Osteoblast (primary cell): Measurements from ENCODE around the gene RBM23. TPM values are rescaled to one million over a fixed set of nuclear protein-coding genes. Genes with fewer than 3 reads are reported as not detected.
A peak's percentile ranks its signal among the peaks of the same experiment; 100 is the strongest.

Source experiments
- DNase-seq: peaks from one replicate; pipeline ENCODE4 v3.0.0; 2011; ENCODE audit warnings: low spot score, mixed read lengths; ENCODE audit not compliant: insufficient read length; ENCODE audit errors: missing footprints
- H2AFZ ChIP-seq: 2 replicates; pipeline ENCODE4 v1.6.0; 2011; ENCODE audit warnings: mild to moderate bottlenecking, low read length
- H3K27ac ChIP-seq: 2 replicates; pipeline ENCODE4 v1.5.1; 2011; ENCODE audit warnings: mild to moderate bottlenecking, low read depth, low read length, moderate library complexity
- H3K27me3 ChIP-seq: 2 replicates; pipeline ENCODE4 v1.6.0; 2012; ENCODE audit warnings: mild to moderate bottlenecking, control low read depth, inconsistent platforms, low read length, moderate library complexity; ENCODE audit not compliant: insufficient read depth
- H3K36me3 ChIP-seq: 2 replicates; pipeline ENCODE4 v1.5.1; 2011; ENCODE audit warnings: mild to moderate bottlenecking, low read length, control low read depth, moderate library complexity; ENCODE audit not compliant: insufficient read depth
- H3K4me1 ChIP-seq: 2 replicates; pipeline ENCODE4 v1.5.1; 2011; ENCODE audit warnings: mild to moderate bottlenecking, low read length, control low read depth, moderate library complexity; ENCODE audit not compliant: insufficient read depth
- H3K4me2 ChIP-seq: 2 replicates; pipeline ENCODE4 v1.6.0; 2011; ENCODE audit warnings: mild to moderate bottlenecking, low read length; ENCODE audit not compliant: insufficient read depth
- H3K4me3 ChIP-seq: fragments of 200-600 bp; sonication (generic); 3 replicates; pipeline ENCODE4 v1.5.1; 2012; ENCODE audit warnings: mild to moderate bottlenecking, low read length, inconsistent platforms; ENCODE audit not compliant: insufficient read depth
- H3K79me2 ChIP-seq: 2 replicates; pipeline ENCODE4 v1.6.0; 2012; ENCODE audit warnings: mild to moderate bottlenecking, low read length, control low read depth, inconsistent platforms; ENCODE audit not compliant: insufficient read depth
- H3K9me3 ChIP-seq: 2 replicates; pipeline ENCODE4 v1.5.1; 2011; ENCODE audit warnings: low read depth, low read length, control low read depth
- H4K20me1 ChIP-seq: 2 replicates; pipeline ENCODE4 v1.6.0; 2012; ENCODE audit warnings: mild to moderate bottlenecking, low read length, control low read depth; ENCODE audit not compliant: insufficient read depth
- total RNA-seq: library from RNA; depleted of rRNA; stranded (reverse); fragments of >200 nt; gene quantifications from 2 replicates; pipeline ENCODE4 v1.2.3, GENCODE V29; 2012
- TF ChIP-seq, protein P1 (sequence below): IDR thresholded peaks from 2 replicates; pipeline ENCODE4 v1.5.1; 2011; ENCODE audit warnings: mild to moderate bottlenecking, low read depth, low read length, moderate library complexity; ENCODE audit errors: extremely low read depth

The RBM23 gene
- total RNA-seq, 1 donor, result 98.1 TPM

DNA sequence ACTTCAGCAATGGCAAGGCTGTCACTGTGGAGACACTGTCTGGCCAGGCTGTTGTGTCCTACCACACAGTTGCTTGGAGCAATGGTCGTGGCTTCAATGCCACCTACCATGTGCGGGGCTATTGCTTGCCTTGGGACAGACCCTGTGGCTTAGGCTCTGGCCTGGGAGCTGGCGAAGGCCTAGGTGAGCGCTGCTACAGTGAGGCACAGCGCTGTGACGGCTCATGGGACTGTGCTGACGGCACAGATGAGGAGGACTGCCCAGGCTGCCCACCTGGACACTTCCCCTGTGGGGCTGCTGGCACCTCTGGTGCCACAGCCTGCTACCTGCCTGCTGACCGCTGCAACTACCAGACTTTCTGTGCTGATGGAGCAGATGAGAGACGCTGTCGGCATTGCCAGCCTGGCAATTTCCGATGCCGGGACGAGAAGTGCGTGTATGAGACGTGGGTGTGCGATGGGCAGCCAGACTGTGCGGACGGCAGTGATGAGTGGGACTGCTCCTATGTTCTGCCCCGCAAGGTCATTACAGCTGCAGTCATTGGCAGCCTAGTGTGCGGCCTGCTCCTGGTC lies 43.1 kb downstream of the RBM23 start:
- DNase-seq, result peak; percentile 62
- TF ChIP-seq, protein P1, sequence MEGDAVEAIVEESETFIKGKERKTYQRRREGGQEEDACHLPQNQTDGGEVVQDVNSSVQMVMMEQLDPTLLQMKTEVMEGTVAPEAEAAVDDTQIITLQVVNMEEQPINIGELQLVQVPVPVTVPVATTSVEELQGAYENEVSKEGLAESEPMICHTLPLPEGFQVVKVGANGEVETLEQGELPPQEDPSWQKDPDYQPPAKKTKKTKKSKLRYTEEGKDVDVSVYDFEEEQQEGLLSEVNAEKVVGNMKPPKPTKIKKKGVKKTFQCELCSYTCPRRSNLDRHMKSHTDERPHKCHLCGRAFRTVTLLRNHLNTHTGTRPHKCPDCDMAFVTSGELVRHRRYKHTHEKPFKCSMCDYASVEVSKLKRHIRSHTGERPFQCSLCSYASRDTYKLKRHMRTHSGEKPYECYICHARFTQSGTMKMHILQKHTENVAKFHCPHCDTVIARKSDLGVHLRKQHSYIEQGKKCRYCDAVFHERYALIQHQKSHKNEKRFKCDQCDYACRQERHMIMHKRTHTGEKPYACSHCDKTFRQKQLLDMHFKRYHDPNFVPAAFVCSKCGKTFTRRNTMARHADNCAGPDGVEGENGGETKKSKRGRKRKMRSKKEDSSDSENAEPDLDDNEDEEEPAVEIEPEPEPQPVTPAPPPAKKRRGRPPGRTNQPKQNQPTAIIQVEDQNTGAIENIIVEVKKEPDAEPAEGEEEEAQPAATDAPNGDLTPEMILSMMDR, result no peak
- no peak overlapping the region for H3K4me3 ChIP-seq
- H3K36me3 ChIP-seq, result peaks cover 53% of the 10 kb centered on the region
- no peaks in the 10 kb centered on the region for H3K27me3 ChIP-seq
- H3K27ac ChIP-seq, result no peak overlapping the region
- peaks cover 15% of the 10 kb centered on the region for H3K4me1 ChIP-seq
- peaks cover 24% of the 10 kb centered on the region for H4K20me1 ChIP-seq
- no peaks in the 10 kb centered on the region for H3K9me3 ChIP-seq
- H2AFZ ChIP-seq, result no peak overlapping the region
- H3K4me2 ChIP-seq, result no peak overlapping the region
- peaks cover 33% of the 10 kb centered on the region for H3K79me2 ChIP-seq

DNA sequence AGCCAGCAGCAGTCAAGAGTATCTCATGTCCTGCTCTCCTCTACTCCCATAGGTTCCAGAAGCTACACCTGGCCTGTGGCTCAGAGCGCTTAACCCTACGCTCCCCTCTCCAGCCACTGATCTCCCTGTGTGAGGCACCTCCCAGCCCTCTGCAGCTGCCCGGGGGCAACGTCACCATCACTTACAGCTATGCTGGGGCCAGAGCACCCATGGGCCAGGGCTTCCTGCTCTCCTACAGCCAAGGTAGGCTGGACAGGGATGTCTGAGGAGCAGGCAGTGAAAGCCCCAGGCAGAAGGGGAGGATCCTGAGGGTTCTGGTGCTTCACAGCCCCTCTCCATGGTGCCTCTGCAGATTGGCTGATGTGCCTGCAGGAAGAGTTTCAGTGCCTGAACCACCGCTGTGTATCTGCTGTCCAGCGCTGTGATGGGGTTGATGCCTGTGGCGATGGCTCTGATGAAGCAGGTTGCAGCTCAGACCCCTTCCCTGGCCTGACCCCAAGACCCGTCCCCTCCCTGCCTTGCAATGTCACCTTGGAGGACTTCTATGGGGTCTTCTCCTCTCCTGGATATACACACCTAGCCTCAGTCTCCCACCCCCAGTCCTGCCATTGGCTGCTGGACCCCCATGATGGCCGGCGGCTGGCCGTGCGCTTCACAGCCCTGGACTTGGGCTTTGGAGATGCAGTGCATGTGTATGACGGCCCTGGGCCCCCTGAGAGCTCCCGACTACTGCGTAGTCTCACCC lies 43.8 kb downstream of the RBM23 start:
- TF ChIP-seq, protein P1, result no peak
- H3K27ac ChIP-seq, result no peak overlapping the region
- peaks cover 21% of the 10 kb centered on the region for H3K4me1 ChIP-seq
- H3K9me3 ChIP-seq, result no peaks in the 10 kb centered on the region
- peaks cover 33% of the 10 kb centered on the region for H3K79me2 ChIP-seq
- H4K20me1 ChIP-seq, result peaks cover 24% of the 10 kb centered on the region
- H2AFZ ChIP-seq, result no peak overlapping the region
- no peaks in the 10 kb centered on the region for H3K27me3 ChIP-seq
- no peak overlapping the region for H3K4me3 ChIP-seq
- H3K36me3 ChIP-seq, result peaks cover 53% of the 10 kb centered on the region
- no peak overlapping the region for H3K4me2 ChIP-seq
- peak; percentile 43 for DNase-seq

DNA sequence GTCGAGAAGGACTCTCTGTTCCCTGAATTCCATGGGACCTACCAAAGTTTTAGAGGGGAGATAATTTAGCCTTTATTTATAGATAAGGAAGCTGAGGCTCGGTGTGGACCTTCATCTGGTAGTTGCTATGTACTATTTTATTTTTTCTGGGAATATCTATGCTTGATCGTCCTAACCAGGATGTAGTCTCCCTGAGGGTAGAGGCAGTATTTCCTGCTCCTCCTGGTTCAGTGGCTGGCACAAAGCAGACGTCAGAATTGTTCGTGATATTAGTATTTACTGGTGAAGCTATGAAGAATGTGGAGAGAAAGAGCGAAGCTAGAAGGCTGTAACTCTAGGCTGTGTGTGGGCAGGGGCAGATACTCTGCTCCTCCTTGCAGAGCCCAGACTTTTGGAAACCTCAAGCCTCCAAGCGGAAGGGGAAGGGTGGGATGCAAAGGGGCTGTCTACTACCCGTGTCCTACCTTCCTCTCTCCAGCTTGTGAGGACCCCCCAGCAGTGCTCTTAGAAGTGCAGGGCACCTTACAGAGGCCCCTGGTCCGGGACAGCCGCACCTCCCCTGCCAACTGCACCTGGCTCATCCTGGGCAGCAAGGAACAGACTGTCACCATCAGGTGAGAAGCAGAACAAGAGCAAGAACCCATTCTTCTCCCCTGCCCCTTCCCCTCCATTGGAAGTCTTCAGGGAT lies 46.0 kb downstream of the RBM23 start:
- peak overlapping the region; percentile 91 for H3K4me3 ChIP-seq
- H3K36me3 ChIP-seq, result peaks cover 42% of the 10 kb centered on the region
- peak; percentile 88 for DNase-seq
- H3K4me1 ChIP-seq, result peaks cover 21% of the 10 kb centered on the region
- H3K4me2 ChIP-seq, result peak overlapping the region; percentile 100
- H3K9me3 ChIP-seq, result no peaks in the 10 kb centered on the region
- H3K27ac ChIP-seq, result peak overlapping the region; percentile 92
- H2AFZ ChIP-seq, result peak overlapping the region; percentile 98
- H3K79me2 ChIP-seq, result peaks cover 33% of the 10 kb centered on the region
- peaks cover 24% of the 10 kb centered on the region for H4K20me1 ChIP-seq
- H3K27me3 ChIP-seq, result no peaks in the 10 kb centered on the region
- TF ChIP-seq, protein P1, result peak; percentile 15
